ENCODE data around the gene GMFB.

Gene GMFB

GRCh38 chr14:54488646-54489317, at the start of gene GMFB:
TSS of gene GMFB (minus strand) at chr14:54488980. CDS start at chr14:54488927, 53 bp downstream.
- DNase-seq (ENCODE audit: low read depth): peak; percentile 59

- DNase-seq (ENCODE audit: low read depth): no peak
These were observed 49.3 kb upstream of the GMFB start for GRCh38 chr14:54538055-54538454.

- DNase-seq (ENCODE audit: low read depth): no peak
These were observed 48.9 kb upstream of the GMFB start for GRCh38 chr14:54537651-54538050.

- no peak for DNase-seq (ENCODE audit: low read depth)
These were observed 46.9 kb upstream of the GMFB start for GRCh38 chr14:54535646-54536045.

GRCh38 chr14:54535126-54535525, 46.3 kb upstream of the GMFB start:
- DNase-seq (ENCODE audit: low read depth): no peak

GRCh38 chr14:54533100-54533499, 44.3 kb upstream of the GMFB start:
- no peak for DNase-seq (ENCODE audit: low read depth)

- no peak for DNase-seq (ENCODE audit: low read depth)
These were observed 43.6 kb upstream of the GMFB start for GRCh38 chr14:54532111-54533012.

GRCh38 chr14:54529811-54530210, 41.0 kb upstream of the GMFB start:
- no peak for DNase-seq (ENCODE audit: low read depth)

- DNase-seq (ENCODE audit: low read depth): no peak
These were observed 40.2 kb upstream of the GMFB start for GRCh38 chr14:54528973-54529372.

GRCh38 chr14:54524410-54524809, 35.6 kb upstream of the GMFB start:
- no peak for DNase-seq (ENCODE audit: low read depth)

GRCh38 chr14:54516709-54517108, 27.9 kb upstream of the GMFB start:
- no peak for DNase-seq (ENCODE audit: low read depth)

- DNase-seq (ENCODE audit: low read depth): no peak
These were observed 26.9 kb upstream of the GMFB start for GRCh38 chr14:54515670-54516069.

- DNase-seq (ENCODE audit: low read depth): no peak
These were observed 23.6 kb upstream of the GMFB start for GRCh38 chr14:54512393-54512792.

GRCh38 chr14:54509546-54510501, 21.0 kb upstream of the GMFB start, which contains the start of gene CGRRF1:
TSS of gene CGRRF1 (plus strand) at chr14:54509906. CDS start at chr14:54509960, 54 bp downstream.
- peak; percentile 88 for DNase-seq (ENCODE audit: low read depth)

- DNase-seq (ENCODE audit: low read depth): no peak
These were observed 14.7 kb upstream of the GMFB start for GRCh38 chr14:54503486-54503885.

GRCh38 chr14:54502602-54503001, 13.8 kb upstream of the GMFB start:
- no peak for DNase-seq (ENCODE audit: low read depth)

- no peak for DNase-seq (ENCODE audit: low read depth)
These were observed 12.7 kb upstream of the GMFB start for GRCh38 chr14:54501480-54501879.

- DNase-seq (ENCODE audit: low read depth): no peak
These were observed 12.0 kb upstream of the GMFB start for GRCh38 chr14:54500744-54501143.

GRCh38 chr14:54498579-54498978, 9.8 kb upstream of the GMFB start:
- no peak for DNase-seq (ENCODE audit: low read depth)

- DNase-seq (ENCODE audit: low read depth): no peak
These were observed 9.3 kb upstream of the GMFB start for GRCh38 chr14:54498095-54498531.

GRCh38 chr14:54497224-54497623, 8.4 kb upstream of the GMFB start:
- DNase-seq (ENCODE audit: low read depth): no peak

GRCh38 chr14:54493293-54493692, 4.5 kb upstream of the GMFB start:
- no peak for DNase-seq (ENCODE audit: low read depth)
